Osteoblast (primary cell): Measurements from ENCODE around the gene NASP. TPM values are rescaled to one million over a fixed set of nuclear protein-coding genes. Genes with fewer than 3 reads are reported as not detected.

Source experiments
- DNase-seq: peaks from one replicate; pipeline ENCODE4 v3.0.0; 2011; ENCODE audit warnings: low spot score, mixed read lengths; ENCODE audit not compliant: insufficient read length; ENCODE audit errors: missing footprints
- H2AFZ ChIP-seq: 2 replicates; pipeline ENCODE4 v1.6.0; 2011; ENCODE audit warnings: mild to moderate bottlenecking, low read length
- H3K27ac ChIP-seq: 2 replicates; pipeline ENCODE4 v1.5.1; 2011; ENCODE audit warnings: mild to moderate bottlenecking, low read depth, low read length, moderate library complexity
- H3K27me3 ChIP-seq: 2 replicates; pipeline ENCODE4 v1.6.0; 2012; ENCODE audit warnings: mild to moderate bottlenecking, control low read depth, inconsistent platforms, low read length, moderate library complexity; ENCODE audit not compliant: insufficient read depth
- H3K36me3 ChIP-seq: 2 replicates; pipeline ENCODE4 v1.5.1; 2011; ENCODE audit warnings: mild to moderate bottlenecking, low read length, control low read depth, moderate library complexity; ENCODE audit not compliant: insufficient read depth
- H3K4me1 ChIP-seq: 2 replicates; pipeline ENCODE4 v1.5.1; 2011; ENCODE audit warnings: mild to moderate bottlenecking, low read length, control low read depth, moderate library complexity; ENCODE audit not compliant: insufficient read depth
- H3K4me2 ChIP-seq: 2 replicates; pipeline ENCODE4 v1.6.0; 2011; ENCODE audit warnings: mild to moderate bottlenecking, low read length; ENCODE audit not compliant: insufficient read depth
- H3K4me3 ChIP-seq: fragments of 200-600 bp; sonication (generic); 3 replicates; pipeline ENCODE4 v1.5.1; 2012; ENCODE audit warnings: mild to moderate bottlenecking, low read length, inconsistent platforms; ENCODE audit not compliant: insufficient read depth
- H3K79me2 ChIP-seq: 2 replicates; pipeline ENCODE4 v1.6.0; 2012; ENCODE audit warnings: mild to moderate bottlenecking, low read length, control low read depth, inconsistent platforms; ENCODE audit not compliant: insufficient read depth
- H3K9me3 ChIP-seq: 2 replicates; pipeline ENCODE4 v1.5.1; 2011; ENCODE audit warnings: low read depth, low read length, control low read depth
- H4K20me1 ChIP-seq: 2 replicates; pipeline ENCODE4 v1.6.0; 2012; ENCODE audit warnings: mild to moderate bottlenecking, low read length, control low read depth; ENCODE audit not compliant: insufficient read depth
- total RNA-seq: library from RNA; depleted of rRNA; stranded (reverse); fragments of >200 nt; gene quantifications from 2 replicates; pipeline ENCODE4 v1.2.3, GENCODE V29; 2012
- TF ChIP-seq, protein P1 (sequence below): IDR thresholded peaks from 2 replicates; pipeline ENCODE4 v1.5.1; 2011; ENCODE audit warnings: mild to moderate bottlenecking, low read depth, low read length, moderate library complexity; ENCODE audit errors: extremely low read depth

NASP gene
- total RNA-seq, 1 donor: 27.5 TPM

DNA sequence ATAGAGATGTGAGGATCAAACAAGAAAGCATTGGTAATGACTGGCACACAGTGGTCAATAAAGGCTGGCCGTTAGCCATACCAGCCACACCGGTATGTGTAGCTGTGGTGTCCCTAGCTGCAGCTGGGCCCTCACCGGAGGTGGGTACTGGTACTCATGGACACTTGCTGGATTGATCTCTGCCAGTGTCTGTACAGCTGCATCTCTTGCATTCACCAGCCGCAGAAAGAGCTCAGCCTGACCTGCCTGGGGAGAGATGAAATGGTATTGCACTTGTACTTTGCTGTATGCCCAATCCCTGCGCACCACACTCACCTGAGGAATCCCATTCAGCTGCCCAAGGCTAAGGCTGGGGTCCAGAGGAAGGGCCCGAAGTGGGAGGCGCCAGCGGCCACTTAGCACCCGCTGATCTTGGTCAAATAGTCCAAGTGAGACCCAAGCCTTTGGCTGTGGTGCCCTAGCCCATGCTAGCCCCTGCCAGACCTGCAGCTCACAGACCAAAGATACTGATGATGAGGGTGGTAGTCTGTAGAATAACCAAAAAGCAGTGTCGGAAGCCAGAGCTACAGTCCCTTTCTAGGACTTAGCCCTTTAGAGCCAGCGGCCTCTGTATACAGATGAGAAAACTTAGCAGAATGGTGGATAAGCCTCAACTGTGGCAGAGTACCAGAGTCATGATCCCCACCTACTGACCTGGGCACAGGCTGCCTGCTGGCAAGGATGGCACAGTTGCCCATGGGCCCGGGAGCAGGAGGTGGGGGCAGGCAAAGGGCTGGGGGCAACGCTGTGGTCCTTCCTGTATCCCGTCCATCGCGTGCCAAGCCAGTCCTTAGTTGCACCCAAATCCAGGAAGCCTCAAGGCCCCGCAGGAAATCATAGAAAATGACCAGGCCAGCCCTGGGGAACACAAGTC lies 37.0 kb downstream of the NASP start:
- no peak overlapping the region for H2AFZ ChIP-seq
- no peak for DNase-seq
- peaks cover 27% of the 10 kb centered on the region for H3K36me3 ChIP-seq
- H3K27ac ChIP-seq: no peak overlapping the region
- H3K4me1 ChIP-seq: no peaks in the 10 kb centered on the region
- H3K27me3 ChIP-seq: no peaks in the 10 kb centered on the region
- H3K79me2 ChIP-seq: no peaks in the 10 kb centered on the region
- TF ChIP-seq, protein P1, sequence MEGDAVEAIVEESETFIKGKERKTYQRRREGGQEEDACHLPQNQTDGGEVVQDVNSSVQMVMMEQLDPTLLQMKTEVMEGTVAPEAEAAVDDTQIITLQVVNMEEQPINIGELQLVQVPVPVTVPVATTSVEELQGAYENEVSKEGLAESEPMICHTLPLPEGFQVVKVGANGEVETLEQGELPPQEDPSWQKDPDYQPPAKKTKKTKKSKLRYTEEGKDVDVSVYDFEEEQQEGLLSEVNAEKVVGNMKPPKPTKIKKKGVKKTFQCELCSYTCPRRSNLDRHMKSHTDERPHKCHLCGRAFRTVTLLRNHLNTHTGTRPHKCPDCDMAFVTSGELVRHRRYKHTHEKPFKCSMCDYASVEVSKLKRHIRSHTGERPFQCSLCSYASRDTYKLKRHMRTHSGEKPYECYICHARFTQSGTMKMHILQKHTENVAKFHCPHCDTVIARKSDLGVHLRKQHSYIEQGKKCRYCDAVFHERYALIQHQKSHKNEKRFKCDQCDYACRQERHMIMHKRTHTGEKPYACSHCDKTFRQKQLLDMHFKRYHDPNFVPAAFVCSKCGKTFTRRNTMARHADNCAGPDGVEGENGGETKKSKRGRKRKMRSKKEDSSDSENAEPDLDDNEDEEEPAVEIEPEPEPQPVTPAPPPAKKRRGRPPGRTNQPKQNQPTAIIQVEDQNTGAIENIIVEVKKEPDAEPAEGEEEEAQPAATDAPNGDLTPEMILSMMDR: no peak
- H3K4me2 ChIP-seq: no peak overlapping the region
- no peaks in the 10 kb centered on the region for H3K9me3 ChIP-seq
- peaks cover 2% of the 10 kb centered on the region for H4K20me1 ChIP-seq
- H3K4me3 ChIP-seq: no peak overlapping the region

DNA sequence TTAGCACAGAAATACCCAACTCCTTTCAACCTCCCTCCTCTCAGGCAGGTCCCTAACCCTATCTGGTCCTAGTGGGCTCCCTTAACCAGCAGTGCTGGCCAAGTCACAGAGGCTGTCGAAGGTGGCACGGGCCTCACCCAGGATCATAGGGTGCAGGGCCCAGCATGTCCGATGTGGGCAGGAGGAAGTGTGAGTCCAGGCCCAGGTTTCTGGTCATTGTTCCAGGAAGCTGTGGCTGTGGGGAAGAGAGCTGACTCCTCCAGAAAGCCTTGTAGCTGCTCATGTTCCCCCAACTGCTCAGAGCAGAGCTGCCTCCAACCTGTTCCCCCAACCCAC lies 37.6 kb downstream of the NASP start:
- no peak overlapping the region for H3K4me2 ChIP-seq
- H3K4me1 ChIP-seq: no peaks in the 10 kb centered on the region
- no peak overlapping the region for H3K27ac ChIP-seq
- peaks cover 24% of the 10 kb centered on the region for H3K36me3 ChIP-seq
- TF ChIP-seq, protein P1: no peak
- no peaks in the 10 kb centered on the region for H3K9me3 ChIP-seq
- no peak overlapping the region for H3K4me3 ChIP-seq
- H4K20me1 ChIP-seq: peaks cover 2% of the 10 kb centered on the region
- DNase-seq: peak; percentile 71
- H3K27me3 ChIP-seq: no peaks in the 10 kb centered on the region
- H2AFZ ChIP-seq: no peak overlapping the region
- H3K79me2 ChIP-seq: no peaks in the 10 kb centered on the region

DNA sequence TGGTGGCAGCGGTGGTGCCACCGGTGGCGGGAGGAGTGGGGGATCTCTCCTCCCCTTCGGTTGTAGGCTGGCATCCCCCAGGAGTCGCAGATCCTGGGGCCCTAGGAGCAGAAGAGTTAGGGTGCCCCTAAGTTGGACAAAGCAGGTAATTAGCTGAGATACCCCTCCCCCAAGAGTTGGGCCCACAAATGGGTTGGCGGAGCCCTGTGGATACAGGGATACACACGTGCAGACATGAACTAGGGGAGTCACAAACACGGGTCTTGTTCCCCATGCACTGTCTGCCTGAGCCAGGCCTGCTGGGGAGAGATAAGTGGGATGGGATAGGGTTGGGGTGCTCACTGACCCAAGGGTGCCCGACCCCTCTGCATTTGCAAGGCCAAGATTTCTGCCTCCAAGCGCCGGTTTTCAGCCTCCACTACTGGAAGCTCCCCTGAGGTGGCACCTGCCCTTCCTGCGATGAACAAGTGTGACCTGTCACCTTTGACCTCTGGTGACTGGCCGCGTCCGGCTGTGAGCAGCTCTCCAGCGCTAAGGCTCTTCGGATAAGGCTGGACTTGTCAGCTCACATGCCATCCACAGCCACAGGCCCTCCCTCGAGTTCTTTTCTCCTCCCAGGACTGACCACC lies 38.2 kb downstream of the NASP start:
- Histone ChIP-seq H3K4me1 (no peaks in the 10 kb centered on the region), H4K20me1 (peaks cover 2% of the 10 kb centered on the region), H3K79me2 (no peaks in the 10 kb centered on the region), H3K36me3 (peaks cover 20% of the 10 kb centered on the region), H3K4me3 (no peak overlapping the region), H3K27ac (no peak overlapping the region), H3K9me3 (no peaks in the 10 kb centered on the region), H3K4me2 (peak overlapping the region; percentile 23), H3K27me3 (no peaks in the 10 kb centered on the region), H2AFZ (no peak overlapping the region)
- TF ChIP-seq, protein P1: no peak
- no peak for DNase-seq
